Measurements from ENCODE around the gene SERPINA3.
A peak's percentile ranks its signal among the peaks of the same experiment; 100 is the strongest.

The SERPINA3 gene

GRCh38 chr14:94582851-94583250, 29.3 kb upstream of the SERPINA3 start:
- no peak for DNase-seq (ENCODE audit: low read depth)

GRCh38 chr14:94583557-94583956, 28.6 kb upstream of the SERPINA3 start:
- DNase-seq (ENCODE audit: low read depth): no peak
- no peak overlapping the region for H3K4me3 ChIP-seq (ENCODE audit: low read depth, low read length)

More at GRCh38 chr14:94582851-94583250, 29.3 kb upstream of the SERPINA3 start:
- no peak overlapping the region for H3K4me3 ChIP-seq (ENCODE audit: low read depth, low read length)

- no peak for DNase-seq (ENCODE audit: low read depth)
These were observed 27.5 kb upstream of the SERPINA3 start for GRCh38 chr14:94584591-94585280.

GRCh38 chr14:94586635-94587034, 25.6 kb upstream of the SERPINA3 start:
- H3K4me3 ChIP-seq (ENCODE audit: low read depth, low read length): no peak overlapping the region
- no peak for DNase-seq (ENCODE audit: low read depth)

More at GRCh38 chr14:94584591-94585280, 27.5 kb upstream of the SERPINA3 start:
- no peak overlapping the region for H3K4me3 ChIP-seq (ENCODE audit: low read depth, low read length)

GRCh38 chr14:94588311-94588710, 23.9 kb upstream of the SERPINA3 start:
- no peak for DNase-seq (ENCODE audit: low read depth)
- H3K4me3 ChIP-seq (ENCODE audit: low read depth, low read length): no peak overlapping the region

- DNase-seq (ENCODE audit: low read depth): no peak
- H3K4me3 ChIP-seq (ENCODE audit: low read depth, low read length): no peak overlapping the region
These were observed 21.1 kb upstream of the SERPINA3 start for GRCh38 chr14:94591073-94591472.

GRCh38 chr14:94591871-94592270, 20.3 kb upstream of the SERPINA3 start:
- H3K4me3 ChIP-seq (ENCODE audit: low read depth, low read length): no peak overlapping the region
- DNase-seq (ENCODE audit: low read depth): no peak

GRCh38 chr14:94592457-94592856, 19.7 kb upstream of the SERPINA3 start:
- DNase-seq (ENCODE audit: low read depth): no peak
- H3K4me3 ChIP-seq (ENCODE audit: low read depth, low read length): no peak overlapping the region

GRCh38 chr14:94593376-94593748, 18.8 kb upstream of the SERPINA3 start:
- H3K4me3 ChIP-seq (ENCODE audit: low read depth, low read length): no peak overlapping the region
- no peak for DNase-seq (ENCODE audit: low read depth)

- H3K4me3 ChIP-seq (ENCODE audit: low read depth, low read length): no peak overlapping the region
- DNase-seq (ENCODE audit: low read depth): no peak
These were observed 18.3 kb upstream of the SERPINA3 start for GRCh38 chr14:94593749-94594431.

GRCh38 chr14:94594441-94594840, 17.8 kb upstream of the SERPINA3 start:
- DNase-seq (ENCODE audit: low read depth): no peak
- H3K4me3 ChIP-seq (ENCODE audit: low read depth, low read length): no peak overlapping the region

GRCh38 chr14:94595912-94596311, 16.3 kb upstream of the SERPINA3 start:
- H3K4me3 ChIP-seq (ENCODE audit: low read depth, low read length): no peak overlapping the region
- no peak for DNase-seq (ENCODE audit: low read depth)

GRCh38 chr14:94596361-94596760, 15.8 kb upstream of the SERPINA3 start:
- no peak overlapping the region for H3K4me3 ChIP-seq (ENCODE audit: low read depth, low read length)
- DNase-seq (ENCODE audit: low read depth): no peak

- no peak overlapping the region for H3K4me3 ChIP-seq (ENCODE audit: low read depth, low read length)
- DNase-seq (ENCODE audit: low read depth): no peak
These were observed 14.4 kb upstream of the SERPINA3 start for GRCh38 chr14:94597788-94598187.

- no peak overlapping the region for H3K4me3 ChIP-seq (ENCODE audit: low read depth, low read length)
- no peak for DNase-seq (ENCODE audit: low read depth)
These were observed 13.7 kb upstream of the SERPINA3 start for GRCh38 chr14:94598506-94598815.

- DNase-seq (ENCODE audit: low read depth): peak; percentile 98
- no peak overlapping the region for H3K4me3 ChIP-seq (ENCODE audit: low read depth, low read length)
These were observed 13.2 kb upstream of the SERPINA3 start for GRCh38 chr14:94598816-94599655.

GRCh38 chr14:94599656-94600004, 12.6 kb upstream of the SERPINA3 start:
- no peak overlapping the region for H3K4me3 ChIP-seq (ENCODE audit: low read depth, low read length)
- no peak for DNase-seq (ENCODE audit: low read depth)

- no peak for DNase-seq (ENCODE audit: low read depth)
- no peak overlapping the region for H3K4me3 ChIP-seq (ENCODE audit: low read depth, low read length)
These were observed 12.0 kb upstream of the SERPINA3 start for GRCh38 chr14:94600148-94600545.

GRCh38 chr14:94601884-94602391, 10.3 kb upstream of the SERPINA3 start:
- H3K4me3 ChIP-seq (ENCODE audit: low read depth, low read length): no peak overlapping the region
- DNase-seq (ENCODE audit: low read depth): peak; percentile 91

GRCh38 chr14:94602722-94603121, 9.5 kb upstream of the SERPINA3 start:
- DNase-seq (ENCODE audit: low read depth): no peak
- no peak overlapping the region for H3K4me3 ChIP-seq (ENCODE audit: low read depth, low read length)
